ENCODE data around the gene GRIA4.

DNA sequence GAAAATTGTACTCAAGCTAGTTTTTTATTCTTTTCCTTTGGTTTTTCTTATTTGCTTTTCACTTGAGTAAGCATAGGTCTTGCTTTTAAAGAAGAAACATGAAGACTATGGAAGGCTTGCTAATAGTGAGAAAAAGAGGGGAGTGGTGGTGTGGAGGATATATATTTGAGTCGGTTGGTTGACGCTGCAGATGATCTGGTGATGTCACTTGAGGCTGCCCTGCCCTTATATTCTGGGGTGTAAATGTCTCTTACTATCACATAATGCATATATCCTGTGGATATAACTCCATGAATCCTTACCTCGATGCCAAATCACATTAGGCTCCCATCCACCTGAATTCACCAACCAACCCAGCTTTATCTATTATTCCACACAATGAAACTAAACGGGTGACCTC, 2.9 kb downstream of the GRIA4 start:
- no peak for TF ChIP-seq POLR2A (IDR thresholded peaks at IDR 0.05)
- TF ChIP-seq, protein P1, sequence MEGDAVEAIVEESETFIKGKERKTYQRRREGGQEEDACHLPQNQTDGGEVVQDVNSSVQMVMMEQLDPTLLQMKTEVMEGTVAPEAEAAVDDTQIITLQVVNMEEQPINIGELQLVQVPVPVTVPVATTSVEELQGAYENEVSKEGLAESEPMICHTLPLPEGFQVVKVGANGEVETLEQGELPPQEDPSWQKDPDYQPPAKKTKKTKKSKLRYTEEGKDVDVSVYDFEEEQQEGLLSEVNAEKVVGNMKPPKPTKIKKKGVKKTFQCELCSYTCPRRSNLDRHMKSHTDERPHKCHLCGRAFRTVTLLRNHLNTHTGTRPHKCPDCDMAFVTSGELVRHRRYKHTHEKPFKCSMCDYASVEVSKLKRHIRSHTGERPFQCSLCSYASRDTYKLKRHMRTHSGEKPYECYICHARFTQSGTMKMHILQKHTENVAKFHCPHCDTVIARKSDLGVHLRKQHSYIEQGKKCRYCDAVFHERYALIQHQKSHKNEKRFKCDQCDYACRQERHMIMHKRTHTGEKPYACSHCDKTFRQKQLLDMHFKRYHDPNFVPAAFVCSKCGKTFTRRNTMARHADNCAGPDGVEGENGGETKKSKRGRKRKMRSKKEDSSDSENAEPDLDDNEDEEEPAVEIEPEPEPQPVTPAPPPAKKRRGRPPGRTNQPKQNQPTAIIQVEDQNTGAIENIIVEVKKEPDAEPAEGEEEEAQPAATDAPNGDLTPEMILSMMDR (IDR thresholded peaks at IDR 0.05) = no peak

All from uterus (tissue), 2 donors.